GM12872 (cell line): ENCODE measurements around the gene JAGN1.

Experiments used
- TF ChIP-seq, protein P1 (sequence below): IDR thresholded peaks from 3 replicates; pipeline ENCODE4 v1.5.1; 2011; ENCODE audit warnings: low read depth, mild to moderate bottlenecking, low read length, moderate library complexity; ENCODE audit not compliant: insufficient read depth

The JAGN1 gene

DNA sequence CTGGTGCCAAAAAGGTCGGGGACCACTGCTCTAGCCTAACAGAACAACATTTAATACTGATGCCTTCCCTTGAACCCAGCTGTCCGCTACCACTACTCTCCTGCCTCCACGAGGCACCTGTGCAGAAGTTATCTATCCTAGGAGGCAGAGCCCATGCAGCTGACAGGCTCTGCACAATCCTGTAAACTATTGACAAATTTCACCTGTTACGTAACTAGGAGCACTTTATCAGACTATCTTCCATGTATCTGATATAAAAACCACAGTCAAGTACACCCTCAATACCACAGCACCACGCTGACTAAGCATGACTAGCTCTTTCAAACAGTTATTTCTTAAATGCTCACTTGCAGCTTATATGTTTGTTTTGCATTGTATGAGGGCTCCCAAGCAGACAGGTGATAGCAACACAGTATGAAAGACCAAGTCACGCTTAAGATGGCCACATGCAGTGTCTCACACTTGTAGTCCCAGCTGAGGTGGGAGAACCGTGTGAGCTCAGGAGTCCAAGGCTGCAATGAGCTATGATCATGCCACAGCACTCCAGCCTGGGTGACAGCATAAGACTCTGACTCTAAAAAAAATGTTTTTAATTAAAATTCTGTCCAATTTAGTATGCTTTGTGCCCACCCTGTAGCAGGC is 22.0 kb downstream of the JAGN1 start:
- TF ChIP-seq, protein P1, sequence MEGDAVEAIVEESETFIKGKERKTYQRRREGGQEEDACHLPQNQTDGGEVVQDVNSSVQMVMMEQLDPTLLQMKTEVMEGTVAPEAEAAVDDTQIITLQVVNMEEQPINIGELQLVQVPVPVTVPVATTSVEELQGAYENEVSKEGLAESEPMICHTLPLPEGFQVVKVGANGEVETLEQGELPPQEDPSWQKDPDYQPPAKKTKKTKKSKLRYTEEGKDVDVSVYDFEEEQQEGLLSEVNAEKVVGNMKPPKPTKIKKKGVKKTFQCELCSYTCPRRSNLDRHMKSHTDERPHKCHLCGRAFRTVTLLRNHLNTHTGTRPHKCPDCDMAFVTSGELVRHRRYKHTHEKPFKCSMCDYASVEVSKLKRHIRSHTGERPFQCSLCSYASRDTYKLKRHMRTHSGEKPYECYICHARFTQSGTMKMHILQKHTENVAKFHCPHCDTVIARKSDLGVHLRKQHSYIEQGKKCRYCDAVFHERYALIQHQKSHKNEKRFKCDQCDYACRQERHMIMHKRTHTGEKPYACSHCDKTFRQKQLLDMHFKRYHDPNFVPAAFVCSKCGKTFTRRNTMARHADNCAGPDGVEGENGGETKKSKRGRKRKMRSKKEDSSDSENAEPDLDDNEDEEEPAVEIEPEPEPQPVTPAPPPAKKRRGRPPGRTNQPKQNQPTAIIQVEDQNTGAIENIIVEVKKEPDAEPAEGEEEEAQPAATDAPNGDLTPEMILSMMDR = no peak

GRCh38 chr3:9913601-9914000 is 23.2 kb downstream of the JAGN1 start:
- TF ChIP-seq, protein P1 = no peak

GRCh38 chr3:9914011-9914410 is 23.6 kb downstream of the JAGN1 start:
- TF ChIP-seq, protein P1 = no peak

DNA sequence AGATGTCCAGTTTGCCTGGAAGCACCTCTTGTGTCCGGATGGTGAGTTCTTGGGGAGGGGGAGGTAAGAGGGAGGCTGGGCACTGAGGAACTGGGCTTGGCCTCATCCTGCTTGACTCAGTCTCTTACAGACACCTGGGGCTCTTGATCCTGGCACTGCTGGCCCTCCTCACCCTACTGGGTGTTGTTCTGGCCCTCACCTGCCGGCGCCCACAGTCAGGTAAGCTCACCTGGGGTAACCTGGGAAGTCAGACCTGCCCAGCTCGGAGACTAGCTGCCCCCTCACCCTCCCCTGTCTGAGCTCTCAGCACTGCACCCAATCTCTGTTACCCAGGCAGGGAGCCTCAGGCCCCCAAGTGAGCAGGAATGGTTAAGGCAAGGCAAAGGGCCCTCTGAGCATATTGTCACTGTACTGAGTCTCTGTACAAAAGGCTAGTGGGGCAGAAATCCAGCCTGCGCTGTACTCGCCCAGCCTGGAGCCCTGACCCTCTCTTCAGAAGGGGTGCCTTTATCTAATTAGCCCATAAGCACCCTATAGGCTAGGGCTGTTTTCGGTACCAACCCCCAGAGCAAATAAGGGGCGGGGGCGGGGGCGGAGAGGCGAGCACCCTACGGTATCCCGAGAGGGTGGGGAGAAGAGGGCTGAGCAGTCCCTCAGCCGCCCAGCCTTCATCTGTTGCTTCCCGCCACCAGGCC is 24.3 kb downstream of the JAGN1 start:
- TF ChIP-seq, protein P1 = no peak

DNA sequence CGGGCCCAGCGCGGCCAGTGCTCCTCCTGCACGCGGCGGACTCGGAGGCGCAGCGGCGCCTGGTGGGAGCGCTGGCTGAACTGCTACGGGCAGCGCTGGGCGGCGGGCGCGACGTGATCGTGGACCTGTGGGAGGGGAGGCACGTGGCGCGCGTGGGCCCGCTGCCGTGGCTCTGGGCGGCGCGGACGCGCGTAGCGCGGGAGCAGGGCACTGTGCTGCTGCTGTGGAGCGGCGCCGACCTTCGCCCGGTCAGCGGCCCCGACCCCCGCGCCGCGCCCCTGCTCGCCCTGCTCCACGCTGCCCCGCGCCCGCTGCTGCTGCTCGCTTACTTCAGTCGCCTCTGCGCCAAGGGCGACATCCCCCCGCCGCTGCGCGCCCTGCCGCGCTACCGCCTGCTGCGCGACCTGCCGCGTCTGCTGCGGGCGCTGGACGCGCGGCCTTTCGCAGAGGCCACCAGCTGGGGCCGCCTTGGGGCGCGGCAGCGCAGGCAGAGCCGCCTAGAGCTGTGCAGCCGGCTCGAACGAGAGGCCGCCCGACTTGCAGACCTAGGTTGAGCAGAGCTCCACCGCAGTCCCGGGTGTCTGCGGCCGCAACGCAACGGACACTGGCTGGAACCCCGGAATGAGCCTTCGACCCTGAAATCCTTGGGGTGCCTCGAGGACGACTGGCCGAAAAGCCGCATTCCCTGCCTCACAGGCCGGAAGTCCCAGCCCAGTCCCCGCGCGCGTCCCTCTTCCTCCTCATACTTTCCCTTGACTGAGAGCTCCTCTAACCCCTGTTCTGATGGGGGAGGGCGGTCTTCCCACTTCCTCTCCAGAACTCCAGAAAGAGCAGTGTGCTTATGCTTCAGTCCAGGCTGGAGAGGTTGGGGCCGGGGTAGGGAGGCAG is 25.1 kb downstream of the JAGN1 start:
- TF ChIP-seq, protein P1 = no peak

DNA sequence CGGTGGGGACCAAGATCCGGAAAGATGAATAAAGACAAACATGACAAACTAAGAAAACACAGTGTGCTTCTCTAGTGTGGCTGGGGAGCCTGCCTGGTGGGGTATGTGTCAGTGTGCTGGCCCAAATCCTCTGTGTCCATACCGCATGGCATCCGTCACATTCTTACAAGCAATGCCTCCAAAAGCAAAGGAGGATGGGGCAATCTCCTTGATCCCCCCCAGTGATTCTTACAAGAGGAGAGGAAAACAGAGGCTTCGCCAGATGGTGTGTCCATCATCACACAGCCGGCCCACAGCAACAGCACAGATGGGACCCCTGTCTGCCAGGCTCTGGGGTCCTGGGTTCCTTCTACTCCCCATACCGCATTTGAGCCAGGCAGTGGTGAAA is 25.9 kb downstream of the JAGN1 start:
- TF ChIP-seq, protein P1 = no peak

GRCh38 chr3:9916734-9917680 is 26.6 kb downstream of the JAGN1 start, which contains the start of gene IL17RC:
Gene IL17RC, plus strand, starts transcription at chr3:9917098. Its CDS starts 218 bp downstream, at chr3:9917316.
- TF ChIP-seq, protein P1 = no peak
